OCI-M1 (cell line): ENCODE results near the gene GSTM1.

ENCODE experiments used
- DNase-seq: peaks from one replicate; lab custom pipeline; 2025; lab: John Stamatoyannopoulos, UW

Gene GSTM1

DNA sequence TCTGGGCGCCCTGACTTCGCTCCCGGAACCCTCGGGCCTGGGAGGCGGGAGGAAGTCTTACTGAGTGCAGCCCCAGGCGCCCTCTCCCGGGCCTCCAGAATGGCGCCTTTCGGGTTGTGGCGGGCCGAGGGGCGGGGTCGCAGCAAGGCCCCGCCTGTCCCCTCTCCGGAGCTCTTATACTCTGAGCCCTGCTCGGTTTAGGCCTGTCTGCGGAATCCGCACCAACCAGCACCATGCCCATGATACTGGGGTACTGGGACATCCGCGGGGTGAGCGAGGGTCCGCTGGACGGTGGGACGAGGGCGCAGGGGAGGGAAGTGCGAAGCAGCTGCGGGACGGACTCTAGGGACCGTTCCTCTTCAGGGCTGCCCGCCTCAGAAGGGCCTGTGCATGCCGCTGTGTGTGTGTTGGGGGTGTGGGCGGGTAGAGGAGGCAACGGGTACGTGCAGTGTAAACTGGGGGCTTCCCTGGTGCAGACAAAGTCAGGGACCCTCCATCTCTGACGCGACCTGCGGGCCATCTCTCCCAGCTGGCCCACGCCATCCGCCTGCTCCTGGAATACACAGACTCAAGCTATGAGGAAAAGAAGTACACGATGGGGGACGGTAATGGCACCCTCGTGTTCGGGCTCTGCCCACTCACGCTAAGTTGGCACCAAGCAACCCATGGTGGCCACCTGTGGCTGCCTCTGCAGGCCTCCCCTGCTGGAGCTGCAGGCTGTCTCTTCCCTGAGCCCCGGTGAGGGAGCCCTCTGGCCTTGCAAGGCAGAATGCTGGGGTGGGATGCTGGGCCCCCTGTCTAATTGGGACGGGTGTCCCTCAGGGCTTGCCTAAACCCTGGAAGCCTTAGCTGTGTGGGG is at the start of gene GSTM1:
Gene GSTM1, plus strand, starts transcription at position 177 of the 859 bp plus-strand sequence. Its CDS starts 57 bp downstream, at position 234.
- no peak for DNase-seq

DNA sequence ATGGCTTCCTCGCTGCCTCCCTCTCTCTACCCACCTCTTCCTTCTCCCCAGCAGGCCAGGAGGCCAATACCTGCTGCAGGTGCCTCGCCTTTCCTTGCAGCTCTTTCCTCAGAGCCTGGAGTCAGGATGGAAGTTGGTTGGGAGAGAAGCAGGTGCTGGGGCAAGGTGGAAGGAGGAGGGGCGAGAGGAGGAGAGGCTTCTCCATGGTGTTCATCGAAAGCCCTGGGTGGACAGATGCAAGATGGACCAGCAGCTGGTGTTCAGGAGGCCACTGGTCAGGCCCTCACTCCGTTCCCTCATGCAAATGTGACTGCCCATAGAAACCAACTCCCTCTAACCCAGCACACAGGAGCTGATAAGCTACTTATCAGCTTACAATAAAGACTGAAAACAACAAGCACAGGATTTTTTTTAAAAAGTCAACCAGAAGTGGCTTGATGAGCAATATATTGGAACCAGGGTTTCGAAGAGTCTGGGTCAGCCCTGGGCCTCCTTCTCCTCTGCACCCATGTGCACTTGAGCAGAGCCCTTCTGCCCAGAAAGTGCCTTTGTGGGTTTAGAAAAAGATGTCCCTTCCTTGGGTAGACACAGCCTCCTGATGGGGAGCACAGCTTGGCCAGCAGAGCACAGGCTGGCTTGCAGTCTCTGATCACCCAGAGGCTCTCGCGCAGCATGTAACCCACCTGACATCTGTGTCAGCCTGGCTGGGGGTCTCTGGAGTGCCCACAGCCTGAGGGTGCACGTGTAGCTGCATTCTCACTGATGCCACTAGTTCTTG is 48.4 kb upstream of the GSTM1 start:
- DNase-seq = peak; percentile 53

DNA sequence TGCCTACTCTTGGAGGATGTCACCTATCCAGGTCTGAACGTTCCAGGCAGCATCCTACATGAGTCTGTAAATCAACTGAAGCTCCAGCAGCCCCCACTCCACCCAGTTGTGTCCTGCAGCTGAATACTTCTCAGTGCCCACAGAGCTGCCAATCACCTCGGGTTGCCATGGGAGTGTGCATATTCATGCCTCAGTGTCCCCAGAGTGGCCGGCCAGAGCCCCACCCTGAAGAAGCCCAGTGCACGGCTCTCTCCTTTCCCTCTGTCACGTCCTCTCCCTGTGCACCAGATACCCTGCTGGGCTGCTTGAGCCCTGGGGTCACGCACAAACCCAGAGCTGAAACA is 47.8 kb upstream of the GSTM1 start:
- DNase-seq = no peak

DNA sequence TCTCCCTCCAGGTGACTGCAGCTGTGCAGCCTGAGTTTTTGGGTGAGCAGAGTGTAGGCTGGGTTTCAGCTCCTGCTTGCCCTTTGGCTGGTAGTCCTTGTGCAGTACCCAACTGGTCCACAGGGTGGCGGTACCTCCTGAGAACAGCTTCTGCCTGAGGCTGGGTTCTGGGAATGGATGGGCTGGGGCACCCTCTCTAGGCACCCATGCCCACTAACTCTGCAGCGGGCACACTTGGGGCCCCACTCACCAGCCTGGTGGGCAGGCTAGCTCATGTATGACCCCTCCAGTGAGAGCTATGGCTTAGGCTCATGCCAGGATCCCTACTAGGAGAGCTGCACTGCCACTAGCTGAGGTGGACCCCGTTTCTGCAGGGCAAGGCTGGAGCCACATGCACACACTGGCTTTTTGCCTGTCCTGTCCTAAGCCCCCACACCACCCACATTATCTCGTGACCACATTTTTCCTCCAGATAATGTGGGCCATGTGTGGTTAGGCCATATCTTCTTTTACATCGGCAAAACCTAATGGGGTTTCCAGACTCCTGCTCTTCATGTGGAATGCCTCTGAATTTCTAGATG is 47.2 kb upstream of the GSTM1 start:
- peak; percentile 87 for DNase-seq

DNA sequence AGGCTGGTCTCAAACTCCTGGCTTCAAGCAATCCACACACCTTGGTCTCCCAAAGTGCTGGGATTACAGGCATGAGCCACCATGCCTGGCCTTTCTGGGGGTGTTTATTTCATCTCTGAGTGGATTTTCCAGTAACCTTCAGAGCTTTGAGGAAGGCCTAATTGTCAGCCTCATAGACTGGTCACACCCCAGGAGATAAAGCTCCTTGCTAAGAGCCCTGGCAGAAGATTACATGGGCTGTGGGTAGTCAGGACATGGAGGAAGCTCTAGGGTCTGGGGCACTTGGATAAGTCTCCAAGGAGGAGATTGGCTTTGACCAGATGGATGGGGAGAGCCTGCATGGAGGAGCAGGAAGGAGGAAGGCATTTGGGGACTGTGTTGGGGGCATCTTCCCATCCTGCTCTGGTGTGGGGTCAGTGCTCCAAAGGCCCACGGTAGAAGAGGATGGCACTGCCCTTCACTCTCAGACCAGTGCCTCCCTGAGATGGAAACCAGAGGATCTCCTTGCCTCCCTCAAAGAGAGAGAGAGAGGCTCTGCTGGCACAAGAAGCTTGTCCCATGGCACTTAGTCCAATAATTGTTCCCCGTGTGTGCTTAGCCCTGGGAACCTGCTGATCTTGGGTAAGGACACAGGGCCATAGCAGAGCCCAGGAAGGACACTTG is 46.4 kb upstream of the GSTM1 start:
- DNase-seq = no peak

DNA sequence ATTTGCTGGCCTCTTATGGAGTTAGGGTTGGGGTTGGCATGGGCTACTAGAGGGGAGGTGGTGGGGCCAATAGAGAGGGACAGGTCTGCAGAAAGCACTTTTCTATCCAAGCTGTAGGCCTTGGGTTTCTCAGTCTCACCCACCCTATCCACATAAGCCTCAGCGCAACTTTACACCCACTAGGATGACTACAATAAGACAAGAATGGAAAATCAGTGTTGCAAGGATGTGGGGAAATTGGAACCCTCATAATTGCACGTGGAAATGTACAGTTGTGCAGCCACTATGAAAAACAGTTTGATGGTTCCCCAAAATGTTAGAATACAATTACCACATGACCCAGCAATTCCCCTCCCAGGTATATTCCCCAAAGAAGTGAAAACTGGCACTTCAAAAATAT is 45.8 kb upstream of the GSTM1 start:
- DNase-seq = no peak

DNA sequence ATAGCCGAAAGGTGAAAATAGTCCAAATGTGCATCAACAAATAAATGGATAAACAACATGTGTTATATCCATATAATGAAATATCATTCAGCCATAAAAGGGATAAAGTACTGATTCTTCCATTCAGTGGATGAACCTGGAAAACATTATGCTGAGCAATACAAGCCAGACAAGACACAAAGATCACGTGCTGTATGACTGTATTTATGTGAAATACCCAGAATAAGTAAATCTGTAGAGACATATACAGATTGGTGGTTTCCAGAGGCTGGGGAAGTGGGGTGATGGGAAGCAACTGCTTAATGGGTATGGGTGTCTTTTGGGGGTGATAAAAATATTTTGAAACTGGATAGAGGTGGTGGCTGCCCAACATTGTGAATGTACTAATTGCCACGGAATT is 45.0 kb upstream of the GSTM1 start:
- peak; percentile 13 for DNase-seq

DNA sequence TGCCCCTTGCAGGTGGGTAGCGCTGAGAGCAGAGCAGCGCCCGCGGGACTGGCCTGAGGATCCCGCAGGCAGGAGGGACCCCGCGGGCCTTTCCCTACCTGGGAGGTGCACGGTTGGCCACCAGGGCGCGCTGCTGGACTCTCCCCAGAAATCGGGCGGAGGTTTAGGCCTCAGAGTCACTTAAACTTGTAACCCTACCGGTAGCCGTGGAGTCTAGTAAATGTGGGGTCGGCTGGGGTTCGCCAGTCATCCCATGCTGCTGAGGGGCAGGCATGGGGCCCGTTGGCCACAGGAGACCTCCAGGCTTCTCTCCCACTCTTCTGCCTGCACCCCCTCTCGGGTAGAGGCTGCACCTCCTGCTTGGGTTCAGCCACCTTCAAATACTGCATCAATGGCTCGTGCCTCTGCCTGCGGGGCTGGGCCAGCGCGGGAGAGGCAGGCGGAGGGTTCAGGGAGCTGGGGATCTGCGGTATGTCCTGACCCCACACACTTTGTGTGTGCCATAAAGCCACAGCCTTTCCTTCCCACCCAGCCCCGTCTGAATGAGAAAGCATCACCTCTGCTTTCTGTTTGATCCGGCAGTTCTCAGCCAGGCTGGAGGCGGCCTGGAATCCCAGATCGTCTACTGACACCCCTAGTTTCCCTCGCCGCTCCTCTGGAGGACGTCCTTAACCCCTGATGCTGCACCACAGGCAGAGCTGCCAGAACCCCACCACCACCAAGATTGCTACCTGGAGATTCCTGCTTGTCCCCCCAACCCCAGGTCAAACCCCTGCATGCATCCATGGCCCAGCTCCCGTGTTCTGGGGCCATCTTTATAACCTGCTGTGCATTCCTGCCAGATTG is 44.0 kb upstream of the GSTM1 start:
- DNase-seq = peak; percentile 86

DNA sequence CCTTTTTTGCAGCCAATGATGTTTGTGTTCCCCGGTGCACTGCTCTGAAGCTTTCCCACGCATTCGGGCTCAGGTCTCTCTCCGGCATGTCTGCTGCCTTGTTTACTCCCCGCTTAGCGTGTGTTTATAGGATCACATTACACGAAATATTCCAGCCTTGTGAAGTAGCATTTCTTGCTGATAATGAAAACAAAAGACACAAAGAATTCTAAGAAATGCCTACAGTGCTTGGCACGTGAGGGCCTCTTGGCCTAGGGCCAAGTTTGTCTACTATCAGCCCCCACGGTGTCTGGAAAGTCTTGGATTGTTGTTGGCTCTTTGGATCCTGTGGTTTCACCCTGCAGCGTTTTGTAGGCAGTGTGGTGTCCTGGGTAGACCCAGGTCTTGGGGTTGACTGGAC is 42.9 kb upstream of the GSTM1 start:
- no peak for DNase-seq

DNA sequence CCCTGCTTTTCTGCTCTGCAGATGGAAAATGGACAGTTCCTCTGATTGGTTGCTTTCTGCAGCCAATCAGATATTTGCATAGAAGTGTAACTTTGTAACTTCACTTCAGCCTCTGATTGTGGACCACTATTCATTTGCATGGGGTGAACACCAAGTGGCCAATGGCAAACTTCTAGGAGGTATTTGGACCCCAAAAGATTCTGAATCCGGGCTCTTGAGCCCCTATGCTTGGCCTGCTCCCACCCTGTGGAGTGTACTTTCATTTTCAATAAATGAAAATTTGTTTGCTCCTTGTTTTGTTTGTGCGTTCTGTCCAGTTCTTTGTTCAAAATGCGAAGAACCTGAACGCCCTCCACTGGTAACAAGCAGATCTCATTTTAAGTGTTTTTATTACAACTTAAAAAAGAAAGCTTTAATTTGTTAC is 38.1 kb upstream of the GSTM1 start:
- DNase-seq = peak; percentile 76

DNA sequence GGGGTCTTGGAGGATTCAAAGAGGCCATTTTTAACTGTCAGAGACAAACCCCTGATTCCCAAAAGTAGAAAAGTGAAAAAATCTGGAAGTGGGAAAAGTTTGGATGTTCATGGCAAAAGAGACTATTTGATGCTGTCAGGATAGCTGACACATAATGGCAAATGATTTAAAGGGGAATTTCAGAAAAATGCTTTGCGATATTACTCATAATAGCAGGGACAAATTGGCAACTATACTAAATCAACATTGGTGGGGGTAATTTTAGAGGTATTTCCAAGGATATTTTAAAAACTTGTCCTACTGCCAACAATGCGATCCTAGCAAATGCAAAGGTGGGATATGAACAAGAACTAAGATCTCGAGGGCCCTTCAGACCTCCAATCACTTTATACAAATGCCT is 37.0 kb upstream of the GSTM1 start:
- no peak for DNase-seq

DNA sequence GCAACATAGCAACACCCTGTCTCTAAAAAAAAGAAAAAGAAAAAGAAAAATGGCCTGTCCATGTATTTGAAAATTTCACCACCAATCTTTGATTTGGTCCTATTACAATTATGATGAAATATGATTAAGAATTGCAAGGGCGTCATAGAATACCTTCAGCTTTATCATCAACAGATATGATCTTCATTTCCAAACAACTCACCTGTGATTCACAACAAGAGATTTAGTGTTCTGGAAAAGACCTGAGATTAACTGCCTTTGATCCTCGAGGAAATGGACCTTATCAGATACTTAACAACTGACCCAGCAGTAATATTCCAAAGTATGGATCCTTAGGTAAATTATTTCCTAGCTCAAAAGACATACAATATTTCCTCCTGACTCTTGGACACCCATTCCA is 35.2 kb upstream of the GSTM1 start:
- no peak for DNase-seq

DNA sequence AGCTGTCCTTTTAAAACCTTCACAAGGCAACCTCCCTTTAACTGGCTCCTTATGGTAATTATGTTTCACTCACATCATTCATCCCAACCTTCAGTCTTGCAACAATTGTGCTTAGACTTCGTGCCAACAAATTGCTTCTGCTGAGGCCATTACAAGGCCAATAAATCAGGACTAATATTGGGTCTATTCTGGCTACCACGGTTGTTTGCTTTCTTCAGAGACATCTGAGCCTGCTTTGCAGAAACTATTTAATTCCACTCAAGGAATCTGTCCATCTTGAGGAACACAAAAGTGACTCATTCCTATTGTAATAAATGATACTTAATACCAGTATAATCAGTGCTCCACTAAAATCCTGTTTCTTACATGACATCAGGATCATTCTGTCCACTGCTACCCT is 34.3 kb upstream of the GSTM1 start:
- no peak for DNase-seq

DNA sequence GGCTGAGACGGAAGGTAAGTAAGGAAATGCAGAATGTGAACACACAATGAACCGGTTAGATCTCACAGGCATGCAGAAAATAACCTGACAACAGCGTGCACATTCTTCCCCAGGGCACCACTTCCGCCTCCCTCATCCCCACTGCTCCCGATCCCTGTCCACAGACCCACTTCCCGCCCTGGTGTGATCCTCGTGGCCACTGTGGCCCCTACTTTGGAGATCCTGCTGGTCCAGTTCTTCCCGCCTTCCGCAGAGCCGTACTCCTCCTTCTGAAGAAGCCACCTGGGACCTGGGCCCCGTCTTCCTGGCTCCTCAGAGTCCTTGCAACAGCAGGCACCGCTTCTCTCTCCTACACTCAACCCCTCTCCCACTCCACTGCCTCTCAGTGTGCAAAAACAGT is 33.1 kb upstream of the GSTM1 start:
- DNase-seq = no peak

DNA sequence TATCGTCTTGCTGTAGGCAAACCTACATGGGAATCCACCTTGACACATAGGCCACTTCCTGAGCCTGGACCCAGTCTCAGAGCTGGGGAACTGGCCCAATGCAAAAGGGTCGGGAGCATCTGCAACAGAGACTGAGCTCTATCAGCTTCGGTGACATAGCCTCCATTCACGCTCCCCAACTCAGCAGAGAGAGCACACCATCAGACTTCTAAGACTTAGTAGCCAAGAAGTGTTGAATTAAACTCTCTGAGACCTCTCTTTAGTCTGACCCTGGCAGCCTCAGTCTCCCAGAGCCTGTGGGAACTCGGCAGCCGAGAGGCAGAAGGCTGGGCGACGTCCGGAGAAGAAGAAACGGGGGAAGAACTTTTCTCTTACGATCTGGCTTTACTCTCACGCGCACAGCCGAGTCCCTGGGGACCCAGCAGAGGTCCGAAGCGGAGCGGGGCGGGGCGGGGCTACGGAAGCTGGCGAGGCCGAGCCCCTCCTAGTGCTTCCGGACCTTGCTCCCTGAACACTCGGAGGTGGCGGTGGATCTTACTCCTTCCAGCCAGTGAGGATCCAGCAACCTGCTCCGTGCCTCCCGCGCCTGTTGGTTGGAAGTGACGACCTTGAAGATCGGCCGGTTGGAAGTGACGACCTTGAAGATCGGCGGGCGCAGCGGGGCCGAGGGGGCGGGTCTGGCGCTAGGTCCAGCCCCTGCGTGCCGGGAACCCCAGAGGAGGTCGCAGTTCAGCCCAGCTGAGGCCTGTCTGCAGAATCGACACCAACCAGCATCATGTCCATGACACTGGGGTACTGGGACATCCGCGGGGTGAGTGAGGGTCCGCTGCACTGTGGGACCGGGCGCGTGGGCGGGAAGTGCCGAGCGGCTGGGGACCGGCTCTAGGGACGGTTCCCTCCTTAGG is 31.8 kb upstream of the GSTM1 start, which contains the start of gene GSTM4:
Gene GSTM4, plus strand, starts transcription at position 485 of the 905 bp plus-strand sequence. Its CDS starts 291 bp downstream, at position 776.
- peak; percentile 79 for DNase-seq

DNA sequence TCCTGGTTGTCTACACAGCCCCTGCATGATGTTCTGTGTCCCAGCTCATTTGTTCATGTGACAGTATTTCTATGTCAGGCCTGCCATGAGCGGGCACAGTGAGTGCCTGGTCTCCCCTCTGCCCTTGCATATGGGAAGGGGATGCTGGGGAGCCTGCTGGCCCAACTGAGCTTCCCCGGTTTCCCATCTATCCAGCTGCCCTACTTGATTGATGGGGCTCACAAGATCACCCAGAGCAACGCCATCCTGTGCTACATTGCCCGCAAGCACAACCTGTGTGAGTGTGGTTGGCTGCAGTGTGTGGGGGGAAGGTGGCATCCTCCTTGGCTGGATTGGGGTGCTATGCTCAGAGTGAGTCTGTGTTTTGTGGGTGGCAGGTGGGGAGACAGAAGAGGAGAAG is 30.2 kb upstream of the GSTM1 start:
- no peak for DNase-seq

DNA sequence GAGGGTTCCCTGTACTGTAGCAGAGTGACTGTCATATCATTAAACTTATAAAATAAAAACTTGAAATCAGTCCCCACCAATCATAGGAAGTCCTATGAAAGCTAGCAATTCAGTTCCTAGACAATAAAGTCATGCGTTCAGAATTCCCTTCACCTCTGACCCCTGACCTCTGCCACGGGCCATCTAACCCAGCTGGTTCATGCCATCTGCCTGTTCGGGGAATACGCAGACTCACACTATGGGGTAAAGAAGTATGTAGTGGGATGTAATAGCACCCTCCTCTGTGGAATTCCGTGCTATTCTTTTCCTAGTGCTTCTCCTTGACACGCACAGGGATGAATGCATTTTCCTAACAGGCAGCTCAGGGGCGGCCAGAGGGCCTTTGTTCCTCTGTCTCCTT is 29.6 kb upstream of the GSTM1 start:
- no peak for DNase-seq

DNA sequence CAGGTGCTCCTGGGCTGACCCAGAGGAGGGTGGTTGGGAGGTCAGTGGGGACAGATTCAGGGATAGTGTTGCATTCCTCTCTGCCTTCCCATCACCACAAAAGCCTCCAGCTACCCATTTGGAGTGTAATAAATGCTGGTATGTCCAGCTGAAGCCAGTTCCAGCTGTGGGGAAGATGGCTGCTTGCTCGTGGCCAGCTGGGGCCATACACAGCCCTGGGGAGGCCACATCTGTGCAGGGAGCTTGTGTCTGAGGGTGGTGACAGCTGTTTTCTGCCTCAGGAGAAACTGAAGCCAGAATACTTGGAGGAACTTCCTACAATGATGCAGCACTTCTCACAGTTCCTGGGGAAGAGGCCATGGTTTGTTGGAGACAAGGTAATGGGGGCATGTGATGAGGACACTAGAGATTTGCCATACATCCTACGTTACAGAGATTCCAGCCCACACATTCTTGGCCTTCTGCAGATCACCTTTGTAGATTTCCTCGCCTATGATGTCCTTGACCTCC is 29.0 kb upstream of the GSTM1 start:
- DNase-seq = no peak

DNA sequence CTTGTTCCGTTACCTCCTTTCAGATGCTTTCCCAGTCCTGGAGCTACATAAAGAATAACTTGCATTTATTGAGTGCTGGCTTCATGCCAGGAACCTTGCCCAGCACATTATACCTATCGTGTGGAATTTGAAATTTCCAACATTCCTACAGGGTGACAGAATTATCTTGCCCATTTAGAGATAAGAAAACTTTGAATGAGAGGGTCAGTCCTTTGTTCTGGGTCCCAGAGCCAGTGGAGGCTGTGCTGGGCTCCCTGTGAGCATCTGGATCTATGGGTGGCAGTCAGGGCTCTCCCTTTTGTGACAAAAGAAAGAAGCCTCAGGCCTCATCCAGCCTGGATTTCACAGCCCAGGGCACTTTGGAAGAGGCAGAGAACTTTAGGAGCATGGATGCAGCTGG is 28.5 kb upstream of the GSTM1 start:
- DNase-seq = no peak
